SK-N-MC (cell line): ENCODE results near the gene SEPHS1.
"Not testable (repeated sequence)": the region's sequence is repeated elsewhere in the genome, so short reads cannot be mapped to it uniquely, and the experiment has no call there.

Experiments used
- DNase-seq: peaks from one replicate; pipeline ENCODE4 v3.0.0-alpha.2; 2011; ENCODE audit warnings: low read depth, low spot score
- H3K27ac ChIP-seq: fragments of 200-600 bp; sonication (generic); 2 replicates; pipeline ENCODE4 v1.5.1; 2016; ENCODE audit warnings: mixed run types
- H3K36me3 ChIP-seq: fragments of 200-600 bp; sonication (generic); 2 replicates; pipeline ENCODE4 v1.6.1; 2017; ENCODE audit warnings: antibody characterized with exemption, low read length, mixed read lengths; ENCODE audit not compliant: insufficient read depth
- H3K4me3 ChIP-seq: fragments of 200-600 bp; sonication (generic); 2 replicates; pipeline ENCODE4 v1.5.1; 2016
- H3K9ac ChIP-seq: fragments of 200-600 bp; sonication (generic); 2 replicates; pipeline ENCODE4 v1.8.0; 2017; ENCODE audit warnings: mixed run types, mixed read lengths; ENCODE audit not compliant: insufficient read length
- H3K9me3 ChIP-seq: fragments of 200-600 bp; sonication (generic); 2 replicates; pipeline ENCODE4 v1.6.1; 2017; ENCODE audit warnings: low read depth, mild to moderate bottlenecking, antibody characterized with exemption, low read length, moderate library complexity, mixed read lengths
- EZH2 ChIP-seq: fragments of 200-600 bp; sonication (generic); IDR thresholded peaks from one replicate; pipeline ENCODE4 v1.6.1; 2017; ENCODE audit warnings: antibody characterized with exemption
- FOXP2 ChIP-seq: optimal IDR thresholded peaks from 2 replicates; pipeline ENCODE3; 2011; ENCODE audit warnings: mild to moderate bottlenecking, moderate library complexity; ENCODE audit not compliant: insufficient read depth; ENCODE audit errors: extremely low read length, control extremely low read depth
- POLR2AphosphoS5 ChIP-seq: IDR thresholded peaks from 2 replicates; pipeline ENCODE4 v1.6.1; 2012; ENCODE audit warnings: mild to moderate bottlenecking, low read depth, low read length, borderline replicate concordance

The SEPHS1 gene

GRCh38 chr10:13291821-13292773, 56.0 kb downstream of the SEPHS1 start:
- no peak overlapping the region for H3K27ac ChIP-seq

GRCh38 chr10:13291061-13291460, 57.0 kb downstream of the SEPHS1 start:
- Histone ChIP-seq H3K27ac (no peak overlapping the region), H3K9ac (no peak overlapping the region), H3K36me3 (no peaks in the 10 kb centered on the region), H3K9me3 (no peaks in the 10 kb centered on the region), H3K4me3 (no peak overlapping the region)
- DNase-seq: no peak
- TF ChIP-seq POLR2AphosphoS5 (no peak), EZH2 (no peak), FOXP2 (no peak)

More at GRCh38 chr10:13291821-13292773, 56.0 kb downstream of the SEPHS1 start:
- H3K4me3 ChIP-seq: no peak overlapping the region
- DNase-seq: no peak
- no peak overlapping the region for H3K9ac ChIP-seq
- H3K36me3 ChIP-seq: no peaks in the 10 kb centered on the region
- no peaks in the 10 kb centered on the region for H3K9me3 ChIP-seq
- TF ChIP-seq FOXP2 (no peak), EZH2 (no peak), POLR2AphosphoS5 (no peak)

- Histone ChIP-seq H3K36me3 (no peaks in the 10 kb centered on the region), H3K4me3 (no peak overlapping the region), H3K27ac (no peak overlapping the region), H3K9ac (no peak overlapping the region), H3K9me3 (no peaks in the 10 kb centered on the region)
- no peak for TF ChIP-seq EZH2
- no peak for TF ChIP-seq POLR2AphosphoS5
- TF ChIP-seq FOXP2: no peak
- DNase-seq: no peak
These were observed 64.0 kb downstream of the SEPHS1 start for GRCh38 chr10:13284050-13284449.

- DNase-seq, H3K9me3 ChIP-seq, H3K27ac ChIP-seq: not testable (repeated sequence)
These were observed 65.7 kb downstream of the SEPHS1 start for GRCh38 chr10:13282348-13282747.

GRCh38 chr10:13276749-13277365, 71.2 kb downstream of the SEPHS1 start:
- no peaks in the 10 kb centered on the region for H3K36me3 ChIP-seq
- no peak for TF ChIP-seq POLR2AphosphoS5
- no peak for TF ChIP-seq EZH2
- no peak for TF ChIP-seq FOXP2
- no peaks in the 10 kb centered on the region for H3K9me3 ChIP-seq
- H3K27ac ChIP-seq: no peak overlapping the region
- H3K4me3 ChIP-seq: no peak overlapping the region
- DNase-seq: no peak
- no peak overlapping the region for H3K9ac ChIP-seq

More at GRCh38 chr10:13282348-13282747, 65.7 kb downstream of the SEPHS1 start:
- H3K9ac ChIP-seq, H3K4me3 ChIP-seq, H3K36me3 ChIP-seq: not testable (repeated sequence)

GRCh38 chr10:13276146-13276545, 71.9 kb downstream of the SEPHS1 start:
- H3K27ac ChIP-seq, DNase-seq, H3K36me3 ChIP-seq, H3K4me3 ChIP-seq, H3K9me3 ChIP-seq, H3K9ac ChIP-seq: not testable (repeated sequence)

- no peak for TF ChIP-seq EZH2
- no peak for TF ChIP-seq FOXP2
- TF ChIP-seq POLR2AphosphoS5: no peak
- H3K9ac ChIP-seq: no peak overlapping the region
- no peak for DNase-seq
- no peaks in the 10 kb centered on the region for H3K36me3 ChIP-seq
- H3K4me3 ChIP-seq: no peak overlapping the region
- no peaks in the 10 kb centered on the region for H3K9me3 ChIP-seq
- H3K27ac ChIP-seq: no peak overlapping the region
These were observed 75.9 kb downstream of the SEPHS1 start for GRCh38 chr10:13272164-13272571.

- H3K9ac ChIP-seq: no peak overlapping the region
- H3K27ac ChIP-seq: no peak overlapping the region
- TF ChIP-seq POLR2AphosphoS5 (no peak), FOXP2 (no peak), EZH2 (no peak)
- no peaks in the 10 kb centered on the region for H3K36me3 ChIP-seq
- no peak overlapping the region for H3K4me3 ChIP-seq
- no peak for DNase-seq
- no peaks in the 10 kb centered on the region for H3K9me3 ChIP-seq
These were observed 76.4 kb downstream of the SEPHS1 start for GRCh38 chr10:13271552-13272163.
